Uterus (tissue), 2 donors: Measurements from ENCODE around the gene KCNQ1.

Experiments used
- CTCF ChIP-seq, 4 experiments: fragments of 200-600 bp in 2 of 4; fragments of 450-650 bp in 2 of 4; sonication (generic) in 2 of 4; IDR thresholded peaks; one replicate each; pipeline ENCODE4 v1.5.1; 2016 to 2019; ENCODE audit warnings: antibody characterized with exemption in 4 of 4, mild to moderate bottlenecking in 2 of 4, moderate library complexity in 1 of 4
- POLR2A ChIP-seq, 2 donors: fragments of 450-650 bp; IDR thresholded peaks; one replicate each; pipeline ENCODE4 v1.6.1; 2016; ENCODE audit warnings: antibody characterized with exemption in 2 of 2, mild to moderate bottlenecking in 1 of 2, moderate library complexity in 1 of 2

GRCh38 chr11:2471048-2471803 is 26.4 kb downstream of the KCNQ1 start:
- TF ChIP-seq POLR2A (IDR thresholded peaks at IDR 0.05) (no peak), CTCF (IDR thresholded peaks at IDR 0.05) (no peak)
